Ovary (tissue), 9 donors: Measurements from ENCODE around the gene TP53I11. TPM values are rescaled to one million over a fixed set of nuclear protein-coding genes. Genes with fewer than 3 reads are reported as not detected.

Source experiments
- DNase-seq, 5 donors: peaks; one replicate each; pipeline ENCODE4 v3.0.0-alpha.2; 2019 to 2020
- H3K27ac ChIP-seq, 2 donors: fragments of 200-600 bp; one replicate each; pipeline versions ENCODE4 v1.5.1 to v1.8.0; 2019 to 2022
- H3K27me3 ChIP-seq: fragments of 200-600 bp; one replicate; pipeline ENCODE4 v1.8.0; 2022
- H3K36me3 ChIP-seq: fragments of 200-600 bp; sonication (generic); one replicate; pipeline ENCODE4 v1.5.1; 2019
- H3K4me1 ChIP-seq: one replicate; pipeline ENCODE4 v1.8.1; 2013; ENCODE audit warnings: mild to moderate bottlenecking, moderate library complexity; ENCODE audit not compliant: insufficient read depth
- H3K4me3 ChIP-seq: fragments of 200-600 bp; sonication (generic); one replicate; pipeline ENCODE4 v1.5.1; 2017
- H3K9me3 ChIP-seq, 2 donors: fragments of 200-600 bp in 1 of 2; sonication (generic) in 1 of 2; one replicate each; pipeline versions ENCODE4 v1.5.1 to v1.8.1; 2013 to 2019; ENCODE audit warnings: mild to moderate bottlenecking in 1 of 2, moderate library complexity in 1 of 2
- EP300 ChIP-seq: sonication (generic); formaldehyde crosslinking; IDR thresholded peaks from one replicate; pipeline ENCODE4 v1.6.1; 2017; ENCODE audit warnings: antibody characterized with exemption
- POLR2A ChIP-seq: fragments of 450-650 bp; IDR thresholded peaks from one replicate; pipeline ENCODE4 v1.6.1; 2017; ENCODE audit warnings: antibody characterized with exemption, mild to moderate bottlenecking, moderate library complexity
- WGBS, 3 donors: extraction: QIAGEN DNeasy Blood & Tissue Kit in 1 of 3; methylation state at CpG; one replicate each; pipeline versions ENCODE4 v1.1.5 to v1.1.7; 2013 to 2017; 5-methylcytosine and 5-hydroxymethylcytosine counted together
- intact Hi-C, 4 donors: fragments of 100-400 bp; cut with DNase I; formaldehyde crosslinking; loops; one replicate each; pipeline versions ENCODE4 v1.11.0 to v1.15.1; 2022 to 2023
- polyA plus RNA-seq, 2 donors: library from polyadenylated mRNA; stranded (reverse); fragments of 200-250 nt in 1 of 2; fragments of 350-450 nt in 1 of 2; fragmentation: Illumina TruSeq in 1 of 2; extraction: RNeasy Lipid Tissue Mini Kit (QIAGEN cat#74804) in 1 of 2; gene quantifications; one replicate each; pipeline ENCODE4 v1.2.3, GENCODE V29; 2013 to 2014
- total RNA-seq, 7 donors: library from RNA; depleted of rRNA in 2 of 7; stranded (reverse); fragments of >200 nt in 2 of 7; fragmentation: NEBNext Ultra II Directional in 3 of 7; extraction: Animal tissue kit (Norgen Biotek cat#: 25700) in 3 of 7; gene quantifications; one replicate each; pipeline versions ENCODE4 v1.1.0 to v1.2.4, GENCODE V29; 2016 to 2023
- TF ChIP-seq, protein P1 (sequence below), 3 donors: fragments of 450-650 bp in 2 of 3; fragments of 200-600 bp in 1 of 3; IDR thresholded peaks; one replicate each; pipeline versions ENCODE4 v1.5.1 to v1.8.0; 2016 to 2022; ENCODE audit warnings: antibody characterized with exemption in 3 of 3, mild to moderate bottlenecking in 1 of 3
- donor health status: DM: no; HTN: no; CAD: no; lungs with moderate emphysema.
- donor health status: DM: no; HTN: no; CAD: no.
- donor health status: Bipolar disorder and iron deficiency.
- donor health status: DM: yes; HTN: yes; CAD: no.
- donor health status: DM: no; HTN: no; CAD: no.
- donor health status: DM: yes; HTN: yes; CAD: no.

TP53I11 gene
- total and polyA plus RNA-seq, 9 donors: 9.2 to 51.9 (median 21.8) TPM

- Histone ChIP-seq H3K9me3 (no peaks in the 10 kb centered on the region), H3K27me3 (no peaks in the 10 kb centered on the region), H3K4me3 (no peak overlapping the region), H3K36me3 (no peaks in the 10 kb centered on the region), H3K4me1 (no peaks in the 10 kb centered on the region), H3K27ac (no peak overlapping the region)
- TF ChIP-seq POLR2A (no peak), EP300 (no peak)
- TF ChIP-seq, protein P1, sequence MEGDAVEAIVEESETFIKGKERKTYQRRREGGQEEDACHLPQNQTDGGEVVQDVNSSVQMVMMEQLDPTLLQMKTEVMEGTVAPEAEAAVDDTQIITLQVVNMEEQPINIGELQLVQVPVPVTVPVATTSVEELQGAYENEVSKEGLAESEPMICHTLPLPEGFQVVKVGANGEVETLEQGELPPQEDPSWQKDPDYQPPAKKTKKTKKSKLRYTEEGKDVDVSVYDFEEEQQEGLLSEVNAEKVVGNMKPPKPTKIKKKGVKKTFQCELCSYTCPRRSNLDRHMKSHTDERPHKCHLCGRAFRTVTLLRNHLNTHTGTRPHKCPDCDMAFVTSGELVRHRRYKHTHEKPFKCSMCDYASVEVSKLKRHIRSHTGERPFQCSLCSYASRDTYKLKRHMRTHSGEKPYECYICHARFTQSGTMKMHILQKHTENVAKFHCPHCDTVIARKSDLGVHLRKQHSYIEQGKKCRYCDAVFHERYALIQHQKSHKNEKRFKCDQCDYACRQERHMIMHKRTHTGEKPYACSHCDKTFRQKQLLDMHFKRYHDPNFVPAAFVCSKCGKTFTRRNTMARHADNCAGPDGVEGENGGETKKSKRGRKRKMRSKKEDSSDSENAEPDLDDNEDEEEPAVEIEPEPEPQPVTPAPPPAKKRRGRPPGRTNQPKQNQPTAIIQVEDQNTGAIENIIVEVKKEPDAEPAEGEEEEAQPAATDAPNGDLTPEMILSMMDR (IDR thresholded peaks at IDR 0.05): no peak
- 75 to 82% (median 81%) methylated on average over 5 of the region's 5 CpGs for WGBS, 3 donors
- intact Hi-C loops: no loop called here
- no peak for DNase-seq
Measured at GRCh38 chr11:44990665-44991064, 40.0 kb upstream of the TP53I11 start.

DNA sequence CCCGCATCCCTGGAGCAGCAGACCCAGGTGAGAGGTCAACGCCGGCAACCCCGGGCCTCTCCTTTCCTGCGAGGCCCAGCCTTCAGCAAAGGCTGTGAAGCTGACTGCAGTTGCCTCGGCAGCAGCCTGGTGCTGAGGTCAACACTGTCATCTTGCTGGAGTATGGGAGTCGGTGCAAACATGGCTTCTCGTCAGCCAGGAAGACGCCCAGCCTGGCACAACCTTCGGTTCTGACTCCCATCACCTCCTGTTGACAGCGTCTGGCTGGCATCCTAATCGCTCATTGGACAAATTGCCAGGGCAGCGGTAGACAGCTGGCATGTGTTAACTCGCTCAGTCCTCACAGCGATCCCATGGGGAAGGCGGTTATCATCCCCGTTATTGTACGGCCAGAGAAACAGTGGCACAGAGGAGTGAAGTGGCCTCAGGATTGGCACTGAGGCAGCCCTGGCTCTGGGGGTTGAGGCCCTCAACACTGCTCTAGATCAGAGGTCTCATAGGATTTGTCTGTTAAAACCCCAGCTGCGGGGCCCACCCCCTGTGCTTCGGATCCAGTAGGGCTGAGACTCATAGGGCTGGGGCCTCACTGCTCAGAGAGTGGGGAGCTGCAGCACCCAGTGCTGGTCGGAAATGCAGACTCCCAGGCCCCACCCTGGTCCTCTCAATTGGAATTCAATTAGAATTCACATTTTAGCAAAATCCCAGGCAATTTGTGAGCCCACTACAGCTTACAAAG lies 39.3 kb upstream of the TP53I11 start:
- DNase-seq: no peak
- H3K4me1 ChIP-seq: no peaks in the 10 kb centered on the region
- TF ChIP-seq EP300 (no peak), POLR2A (no peak)
- TF ChIP-seq, protein P1 (IDR thresholded peaks at IDR 0.05): no peak
- no peaks in the 10 kb centered on the region for H3K27me3 ChIP-seq
- no peak overlapping the region for H3K4me3 ChIP-seq
- intact Hi-C loops: no loop called here
- WGBS, 3 donors: 71 to 75% (median 73%) methylated on average over 21 of the region's 21 CpGs
- no peaks in the 10 kb centered on the region for H3K36me3 ChIP-seq
- no peak overlapping the region for H3K27ac ChIP-seq
- H3K9me3 ChIP-seq: no peaks in the 10 kb centered on the region

GRCh38 chr11:44988981-44989635 lies 38.4 kb upstream of the TP53I11 start:
- Histone ChIP-seq H3K27ac (no peak overlapping the region), H3K9me3 (no peaks in the 10 kb centered on the region), H3K27me3 (no peaks in the 10 kb centered on the region), H3K36me3 (no peaks in the 10 kb centered on the region), H3K4me3 (no peak overlapping the region), H3K4me1 (no peaks in the 10 kb centered on the region)
- TF ChIP-seq EP300: no peak
- TF ChIP-seq, protein P1 (IDR thresholded peaks at IDR 0.05): no peak
- TF ChIP-seq POLR2A: no peak
- peak in 1 of 5 donors; percentile 4 for DNase-seq
- 57 to 76% (median 69%) methylated on average over 5 of the region's 5 CpGs for WGBS, 3 donors
- intact Hi-C loops: no loop called here

GRCh38 chr11:44988111-44988510 lies 37.4 kb upstream of the TP53I11 start:
- peak in 1 of 5 donors; percentile 0 for DNase-seq
- H3K4me3 ChIP-seq: no peak overlapping the region
- no peaks in the 10 kb centered on the region for H3K9me3 ChIP-seq
- no peaks in the 10 kb centered on the region for H3K4me1 ChIP-seq
- no peaks in the 10 kb centered on the region for H3K36me3 ChIP-seq
- no peak for TF ChIP-seq POLR2A
- TF ChIP-seq, protein P1 (IDR thresholded peaks at IDR 0.05): no peak
- TF ChIP-seq EP300: no peak
- intact Hi-C loops: no loop called here
- no peak overlapping the region for H3K27ac ChIP-seq
- WGBS, 3 donors: 80 to 89% (median 83%) methylated on average over 2 of the region's 2 CpGs
- no peaks in the 10 kb centered on the region for H3K27me3 ChIP-seq
